K562 (cell line): Measurements from ENCODE around the gene HNRNPA3. TPM values are rescaled to one million over a fixed set of nuclear protein-coding genes. Genes with fewer than 3 reads are reported as not detected.

ENCODE experiments used
- DLX4 ChIP-seq: fragments of 250-450 bp; sonication (Bioruptor Pico); IDR thresholded peaks from 2 replicates; pipeline ENCODE4 v1.6.1; 2021; ENCODE audit warnings: mild to moderate bottlenecking
- HDAC8 ChIP-seq: fragments of 450-650 bp; IDR thresholded peaks from 2 replicates; pipeline ENCODE4 v1.6.1; 2016; ENCODE audit warnings: mild to moderate bottlenecking, missing genetic modification characterization, moderate library complexity, missing compliant biosample characterization
- HMGN3 ChIP-seq: IDR thresholded peaks from 2 replicates; pipeline ENCODE4 v1.6.1; 2011; ENCODE audit warnings: borderline replicate concordance, low read depth, mild to moderate bottlenecking, mixed read lengths, low read length; ENCODE audit not compliant: insufficient read length; ENCODE audit errors: extremely low read depth
- HMGXB4 ChIP-seq: sonication (generic); formaldehyde crosslinking; IDR thresholded peaks from 2 replicates; pipeline ENCODE4 v1.8.1; 2023; ENCODE audit warnings: mild to moderate bottlenecking, missing genetic modification reagents
- ILK ChIP-seq: fragments of 450-650 bp; IDR thresholded peaks from 2 replicates; pipeline ENCODE4 v1.6.1; 2016; ENCODE audit warnings: missing genetic modification characterization, low read depth, mild to moderate bottlenecking, missing compliant biosample characterization, moderate library complexity, borderline replicate concordance
- MAFG ChIP-seq: fragments of 450-650 bp; conservative IDR thresholded peaks from 2 replicates; pipeline ENCODE4 v1.6.1; 2016; ENCODE audit warnings: missing genetic modification characterization, missing compliant biosample characterization
- MLLT1 ChIP-seq, 2 experiments: fragments of 450-650 bp; IDR thresholded peaks; 2 replicates each; pipeline ENCODE4 v1.6.1; 2016
- MTA1 ChIP-seq: fragments of 450-650 bp; IDR thresholded peaks from 2 replicates; pipeline ENCODE4 v1.6.1; 2017; ENCODE audit warnings: borderline replicate concordance
- SAFB ChIP-seq: fragments of 200-400 bp; formaldehyde crosslinking; IDR thresholded peaks from 2 replicates; pipeline ENCODE4 v1.6.1; 2017; ENCODE audit warnings: low read depth, low read length, borderline replicate concordance
- SP2 ChIP-seq: IDR thresholded peaks from 2 replicates; pipeline ENCODE4 v1.6.1; 2011; ENCODE audit warnings: mild to moderate bottlenecking, low read depth, low read length, moderate library complexity; ENCODE audit not compliant: poor library complexity, severe bottlenecking; ENCODE audit errors: extremely low read depth
- TCF15 ChIP-seq: fragments of 250-450 bp; sonication (Bioruptor Pico); IDR thresholded peaks from 2 replicates; pipeline ENCODE4 v1.8.0; 2022; ENCODE audit warnings: moderate library complexity, mild to moderate bottlenecking, inconsistent platforms
- TEAD4 ChIP-seq, 2 experiments: sonication (generic) in 1 of 2; formaldehyde crosslinking in 1 of 2; IDR thresholded peaks; 2 replicates each; pipeline versions ENCODE4 v1.6.1 to v1.8.0; 2012 to 2022; ENCODE audit warnings: borderline replicate concordance in 1 of 2, inconsistent platforms in 1 of 2, low read length in 1 of 2, mild to moderate bottlenecking in 1 of 2, missing genetic modification reagents in 1 of 2
- U2AF1 ChIP-seq: fragments of 200-400 bp; formaldehyde crosslinking; optimal IDR thresholded peaks from 2 replicates; pipeline ENCODE3; 2017; ENCODE audit warnings: mild to moderate bottlenecking, low read depth, low read length, moderate library complexity
- ZBTB33 ChIP-seq: sonication (generic); formaldehyde crosslinking; IDR thresholded peaks from 2 replicates; pipeline ENCODE4 v1.8.1; 2023; ENCODE audit warnings: mild to moderate bottlenecking, missing genetic modification reagents
- ZNF280A ChIP-seq: fragments of 450-650 bp; IDR thresholded peaks from 2 replicates; pipeline ENCODE4 v1.6.1; 2018; ENCODE audit warnings: mild to moderate bottlenecking, low read depth; ENCODE audit not compliant: partially characterized antibody
- ZNF551 ChIP-seq: fragments of 250-450 bp; sonication (Bioruptor Pico); IDR thresholded peaks from 2 replicates; pipeline ENCODE4 v1.5.0; 2021; ENCODE audit warnings: mild to moderate bottlenecking, moderate library complexity
- ZNF655 ChIP-seq: fragments of 250-450 bp; sonication (Bioruptor Pico); IDR thresholded peaks from 2 replicates; pipeline ENCODE4 v1.5.0; 2021
- polyA plus RNA-seq, 8 experiments: library from polyadenylated mRNA; depleted of rRNA in 4 of 8; stranded (reverse) in 5 of 8; unstranded in 3 of 8; fragments of >200 nt; fragmentation: Nextera tagmentation in 2 of 8; fragmentation: Illumina TruSeq in 1 of 8; extraction: Ambion mirVana in 2 of 8; extraction: Trizol in 1 of 8; gene quantifications; 2 replicates each; pipeline versions ENCODE4 v1.2.1 to v1.2.3, GENCODE V29; 2011 to 2014; ENCODE audit warnings: inconsistent platforms in 1 of 8, missing spikeins in 1 of 8
- total RNA-seq, 7 experiments: library from RNA; depleted of rRNA in 6 of 7; stranded (reverse); fragments of >200 nt in 6 of 7; fragmentation: Illumina TruSeq in 2 of 7; extraction: Trizol in 2 of 7; gene quantifications; 2 replicates each; pipeline versions ENCODE4 v1.2.1 to v1.2.3, GENCODE V29; 2011 to 2021; ENCODE audit warnings: low replicate concordance in 1 of 7

Gene HNRNPA3
- total and polyA plus RNA-seq, 9 of the 15 experiments (the other 6 are each of a cell fraction or from before 2014, with no cell fraction given), result 72.8 to 428 (median 192) TPM

GRCh38 chr2:177264209-177264692 lies 51.7 kb downstream of the HNRNPA3 start (continued):
- 0 out of 2 replicates have a peak, but pooled peaks have one; percentile 55 for TF ChIP-seq HMGXB4 (CRISPR knock-in tag)
- no peak for TF ChIP-seq ILK (tag)
- TF ChIP-seq HDAC8 (tag), result no peak
- no peak for TF ChIP-seq DLX4 (CRISPR knock-in tag)
- TF ChIP-seq MAFG (tag), result no peak
- TF ChIP-seq HMGN3, result peak; percentile 31
- peak; percentile 85 for TF ChIP-seq U2AF1
- TF ChIP-seq MTA1, result no peak
- TF ChIP-seq MLLT1 (IDR thresholded peaks at IDR 0.05), result no peak; a peak in 1 of 4 replicates
- peak; percentile 23; the same call in 1 of the 2 replicates for TF ChIP-seq SAFB
- no peak for TF ChIP-seq TCF15
- TF ChIP-seq ZNF551 (CRISPR knock-in tag), result no peak
- TF ChIP-seq ZBTB33, result peak; percentile 34; the same call in 1 of the 2 replicates
- TF ChIP-seq SP2, result no peak
- no peak for TF ChIP-seq ZNF280A
- no peak for TF ChIP-seq ZNF655 (CRISPR knock-in tag)
- no peak for TF ChIP-seq TEAD4 (IDR thresholded peaks at IDR 0.05; ENCODE audit: low read length)
- TF ChIP-seq TEAD4 (CRISPR knock-in tag; IDR thresholded peaks at IDR 0.05; ENCODE audit: borderline replicate concordance), result no peak
